Activated CD8-positive, alpha-beta memory T cell treated with anti-CD3 and anti-CD28 coated beads for 48 hours (primary cell): ENCODE measurements around the gene HNRNPDL.
"Not testable (repeated sequence)": the region's sequence is repeated elsewhere in the genome, so short reads cannot be mapped to it uniquely, and the experiment has no call there.

Experiments
- DNase-seq, 3 experiments: peaks; one replicate each; pipeline ENCODE4 v3.0.0-alpha.2; 2020; ENCODE audit warnings: low read depth in 2 of 3, low spot score in 2 of 3

The HNRNPDL gene

GRCh38 chr4:82430193-82430963 lies at the start of gene HNRNPDL, which contains the start of gene ENOPH1:
HNRNPDL (minus strand) TSS chr4:82430462; CDS start chr4:82429690, 772 bp downstream.
ENOPH1 (plus strand) TSS chr4:82430590; CDS start chr4:82430830, 240 bp downstream.
- DNase-seq, result peak; percentile 97 to 98 (median 97)

GRCh38 chr4:82479562-82479961 lies 49.3 kb upstream of the HNRNPDL start:
- DNase-seq, result no peak

GRCh38 chr4:82477469-82477868 lies 47.2 kb upstream of the HNRNPDL start:
- DNase-seq, result not testable (repeated sequence)

- DNase-seq, result not testable (repeated sequence)
Measured at GRCh38 chr4:82475931-82476330, 45.7 kb upstream of the HNRNPDL start.

- no peak for DNase-seq
Measured at GRCh38 chr4:82473621-82474164, 43.4 kb upstream of the HNRNPDL start.

GRCh38 chr4:82473080-82473479 lies 42.8 kb upstream of the HNRNPDL start:
- not testable (repeated sequence) for DNase-seq

- DNase-seq, result no peak
Measured at GRCh38 chr4:82469791-82470345, 39.6 kb upstream of the HNRNPDL start.

GRCh38 chr4:82467471-82467870 lies 37.2 kb upstream of the HNRNPDL start:
- no peak for DNase-seq

GRCh38 chr4:82463221-82463620 lies 33.0 kb upstream of the HNRNPDL start:
- DNase-seq, result no peak

- DNase-seq, result peak; percentile 53 to 86 (median 72)
Measured at GRCh38 chr4:82462415-82462831, 32.2 kb upstream of the HNRNPDL start.

- DNase-seq, result no peak
Measured at GRCh38 chr4:82461710-82462109, 31.4 kb upstream of the HNRNPDL start.

GRCh38 chr4:82458729-82459128 lies 28.5 kb upstream of the HNRNPDL start:
- no peak for DNase-seq

GRCh38 chr4:82457266-82457665 lies 27.0 kb upstream of the HNRNPDL start:
- DNase-seq, result no peak

- DNase-seq, result no peak
Measured at GRCh38 chr4:82452026-82452425, 21.8 kb upstream of the HNRNPDL start.

- DNase-seq, result no peak
Measured at GRCh38 chr4:82450966-82451755, 20.9 kb upstream of the HNRNPDL start.

- no peak for DNase-seq
Measured at GRCh38 chr4:82447886-82448285, 17.6 kb upstream of the HNRNPDL start.

- DNase-seq, result no peak
Measured at GRCh38 chr4:82439088-82439487, 8.8 kb upstream of the HNRNPDL start.

- no peak for DNase-seq
Measured at GRCh38 chr4:82437285-82438005, 7.2 kb upstream of the HNRNPDL start.

- no peak for DNase-seq
Measured at GRCh38 chr4:82436780-82437179, 6.5 kb upstream of the HNRNPDL start.

- DNase-seq, result no peak
Measured at GRCh38 chr4:82436130-82436529, 5.9 kb upstream of the HNRNPDL start.

GRCh38 chr4:82434949-82435348 lies 4.7 kb upstream of the HNRNPDL start:
- DNase-seq, result no peak
